HepG2 (cell line): ENCODE measurements around the gene ZCCHC17. TPM values are rescaled to one million over a fixed set of nuclear protein-coding genes. Genes with fewer than 3 reads are reported as not detected.

Source experiments
- ATAC-seq: fragments of 200-7000 bp; cut with Tn5 transposase; 3 replicates; pipeline ENCODE4 v1.9.1; 2020; ENCODE audit warnings: mild to moderate bottlenecking, moderate library complexity
- BruUV-seq: library from RNA; stranded (reverse); fragments of 400-500 nt; replicated peaks from 2 replicates; lab custom pipeline; 2021; lab: Mats Ljungman, UMichigan
- CTCF ChIA-PET: fragments of 300-600 bp; formaldehyde crosslinking; extraction: SDS; loops from one replicate; lab custom pipeline; 2021; ENCODE audit warnings: low total read pairs, inconsistent platforms, low intra/inter-chr PET ratio; lab: Yijun Ruan, JAX
- POLR2A ChIA-PET: fragments of 350-600 bp; sonication (Branson Sonifier 250); formaldehyde crosslinking; loops from one replicate; lab custom pipeline; 2020; ENCODE audit warnings: antibody characterized with exemption, inconsistent platforms; lab: Yijun Ruan, JAX
- DNase-seq: peaks from one replicate; pipeline ENCODE4 v3.0.0-alpha.2; 2015; ENCODE audit warnings: low spot score
- FAIRE-seq: peaks from 3 replicates; lab custom pipeline; 2011; peaks lifted over from hg19 to GRCh38; lab: Jason Lieb, UNC
- H2AFZ ChIP-seq: one replicate; pipeline ENCODE4 v1.6.1; 2011; ENCODE audit warnings: low read length, inconsistent platforms
- H3K27ac ChIP-seq: fragments of 300-600 bp; 3 replicates; pipeline ENCODE4 v1.8.0; 2011; ENCODE audit warnings: mixed run types, mild to moderate bottlenecking, mixed read lengths, low read length, inconsistent platforms; ENCODE audit not compliant: insufficient read depth; ENCODE audit errors: extremely low read length
- H3K27me3 ChIP-seq, 2 experiments: fragments of 200-600 bp in 1 of 2; 2 replicates in 1 of 2; 3 replicates in 1 of 2; pipeline versions ENCODE4 v1.6.0 to v1.8.0; 2011; ENCODE audit warnings: low read length in 2 of 2, mild to moderate bottlenecking in 2 of 2, moderate library complexity in 2 of 2, inconsistent platforms in 1 of 2; ENCODE audit not compliant: insufficient read depth in 2 of 2, control insufficient read depth in 1 of 2
- H3K36me3 ChIP-seq, 2 experiments: fragments of 200-600 bp in 1 of 2; replicated peaks in 1 of 2; 2 replicates in 1 of 2; 3 replicates in 1 of 2; pipeline versions ENCODE4 v1.5.1 to v1.8.0; 2011; ENCODE audit warnings: low read length in 2 of 2, inconsistent platforms in 1 of 2; ENCODE audit not compliant: insufficient read depth in 2 of 2, control insufficient read depth in 1 of 2
- H3K4me1 ChIP-seq: 2 replicates; pipeline ENCODE4 v1.5.1; 2012; ENCODE audit warnings: low read length, inconsistent platforms; ENCODE audit not compliant: insufficient read depth
- H3K4me2 ChIP-seq: 2 replicates; pipeline ENCODE4 v1.6.0; 2011; ENCODE audit warnings: low read depth, low read length, inconsistent platforms
- H3K4me3 ChIP-seq, 3 experiments: fragments of 200-600 bp in 1 of 3; sonication (generic), shearing (Covaris generic) in 1 of 3; replicated peaks in 1 of 3; 2 replicates each; pipeline ENCODE4 v1.5.1; 2011 to 2016; ENCODE audit warnings: low read length in 3 of 3, inconsistent platforms in 2 of 3, low read depth in 2 of 3, mild to moderate bottlenecking in 2 of 3, control low read depth in 1 of 3, mixed read lengths in 1 of 3; ENCODE audit not compliant: insufficient read depth in 1 of 3
- H3K79me2 ChIP-seq: one replicate; pipeline ENCODE4 v1.6.1; 2011; ENCODE audit warnings: low read length, inconsistent platforms; ENCODE audit not compliant: insufficient read depth
- H3K9ac ChIP-seq: 2 replicates; pipeline ENCODE4 v1.6.0; 2011; ENCODE audit warnings: mild to moderate bottlenecking, low read depth, low read length, inconsistent platforms; ENCODE audit not compliant: insufficient read depth
- H3K9me3 ChIP-seq: 2 replicates; pipeline ENCODE4 v1.5.1; 2012; ENCODE audit warnings: mild to moderate bottlenecking, low read length
- H4K20me1 ChIP-seq: 2 replicates; pipeline ENCODE4 v1.6.0; 2011; ENCODE audit warnings: inconsistent platforms, mild to moderate bottlenecking, low read length, moderate library complexity; ENCODE audit not compliant: insufficient read depth
- AKNA ChIP-seq: sonication (generic); formaldehyde crosslinking; IDR thresholded peaks from 2 replicates; pipeline ENCODE4 v1.4.0; 2020; ENCODE audit warnings: missing genetic modification reagents, borderline replicate concordance
- ATAD3A ChIP-seq: sonication (generic); formaldehyde crosslinking; IDR thresholded peaks from 2 replicates; pipeline ENCODE4 v1.4.0; 2020; ENCODE audit warnings: missing genetic modification reagents
- CENPBD1 ChIP-seq: sonication (generic); formaldehyde crosslinking; IDR thresholded peaks from 2 replicates; pipeline ENCODE4 v1.8.0; 2022; ENCODE audit warnings: missing genetic modification reagents, low read depth, mild to moderate bottlenecking, borderline replicate concordance
- MIXL1 ChIP-seq: IDR thresholded peaks from 2 replicates; pipeline ENCODE4 v1.6.1; 2016
- ZFP1 ChIP-seq: IDR thresholded peaks from 2 replicates; pipeline ENCODE4 v1.6.1; 2016
- ZFYVE20 ChIP-seq: sonication (generic); formaldehyde crosslinking; IDR thresholded peaks from 2 replicates; pipeline ENCODE4 v1.8.0; 2023; ENCODE audit warnings: low read depth, mild to moderate bottlenecking, moderate library complexity, missing genetic modification reagents, borderline replicate concordance
- ZNF253 ChIP-seq: sonication (generic); formaldehyde crosslinking; IDR thresholded peaks from 2 replicates; pipeline ENCODE4 v1.8.0; 2022; ENCODE audit warnings: mild to moderate bottlenecking, missing genetic modification reagents, borderline replicate concordance
- ZNF557 ChIP-seq: sonication (generic); formaldehyde crosslinking; IDR thresholded peaks from 2 replicates; pipeline ENCODE4 v1.4.0; 2020; ENCODE audit warnings: missing genetic modification reagents
- ZNF713 ChIP-seq: sonication (generic); formaldehyde crosslinking; IDR thresholded peaks from 2 replicates; pipeline ENCODE4 v1.4.0; 2020; ENCODE audit warnings: mild to moderate bottlenecking, missing genetic modification reagents
- ZNF75D ChIP-seq: sonication (generic); formaldehyde crosslinking; IDR thresholded peaks from 2 replicates; pipeline ENCODE4 v1.8.1; 2023; ENCODE audit warnings: missing genetic modification reagents, mild to moderate bottlenecking, borderline replicate concordance
- ZNF781 ChIP-seq: sonication (generic); formaldehyde crosslinking; IDR thresholded peaks from 2 replicates; pipeline ENCODE4 v1.5.1; 2020; ENCODE audit warnings: borderline replicate concordance, mild to moderate bottlenecking, missing genetic modification reagents; ENCODE audit errors: not compliant biosample characterization
- WGBS: methylation state at CpG from one replicate; pipeline ENCODE4 v1.1.6; 2017; ENCODE audit warnings: low lambda C conversion rate; 5-methylcytosine and 5-hydroxymethylcytosine counted together
- in situ Hi-C: cut with HindIII; loops from 2 replicates; pipeline ENCODE4 v1.10.0; 2017; ENCODE audit warnings: low pct_unique_long_range_greater_than_20kb; ENCODE audit not compliant: extremely low pct_ligation_motif_present
- intact Hi-C: fragments of 100-400 bp; cut with micrococcal nuclease; formaldehyde crosslinking; loops from one replicate; pipeline ENCODE4 v1.10.0; 2022; ENCODE audit not compliant: unreplicated experiment
- polyA plus RNA-seq, 8 experiments: library from polyadenylated mRNA; depleted of rRNA in 3 of 8; stranded (reverse) in 7 of 8; unstranded in 1 of 8; fragments of >200 nt; fragmentation: Illumina TruSeq in 4 of 8; extraction: Trizol in 4 of 8; gene quantifications; 2 replicates each; pipeline versions ENCODE4 v1.2.1 to v1.2.3, GENCODE V29; 2011 to 2016; ENCODE audit warnings: low read depth in 4 of 8, missing spikeins in 1 of 8, mixed read lengths in 1 of 8; ENCODE audit not compliant: insufficient read depth in 1 of 8
- total RNA-seq, 5 experiments: library from RNA; depleted of rRNA; stranded (reverse); fragments of >200 nt; fragmentation: Illumina TruSeq; extraction: Trizol; gene quantifications; 2 replicates each; pipeline ENCODE4 v1.2.3, GENCODE V29; 2016; ENCODE audit warnings: low read depth in 1 of 5
- TF ChIP-seq, protein P1 (sequence below), 2 experiments: sonication (generic) in 1 of 2; formaldehyde crosslinking in 1 of 2; IDR thresholded peaks; 2 replicates each; pipeline versions ENCODE4 v1.4.0 to v1.6.1; 2016 to 2020; ENCODE audit warnings: borderline replicate concordance in 1 of 2, low read depth in 1 of 2, mild to moderate bottlenecking in 1 of 2, missing genetic modification reagents in 1 of 2

Gene ZCCHC17
- total and polyA plus RNA-seq, 2 of the 13 experiments (the other 11 are each of a cell fraction or from before 2014, with no cell fraction given): 20.5 to 53.0 TPM

- TF ChIP-seq ZFYVE20 (CRISPR knock-in tag): no peak
- no peak for TF ChIP-seq ATAD3A (CRISPR knock-in tag)
- no peak for TF ChIP-seq MIXL1
- no peak for TF ChIP-seq ZFP1 (CRISPR knock-in tag)
- no peak for TF ChIP-seq AKNA (CRISPR knock-in tag)
These were observed 96.6 kb downstream of the ZCCHC17 start (continued) for GRCh38 chr1:31393463-31393862.

GRCh38 chr1:31394584-31395193 lies 97.9 kb downstream of the ZCCHC17 start:
- BruUV-seq: no TSS peak
- peak overlapping the region; percentile 55; the same call in 1 of the 2 replicates for H3K9ac ChIP-seq
- peak overlapping the region; percentile 97 for H3K4me2 ChIP-seq
- no peaks in the 10 kb centered on the region for H3K9me3 ChIP-seq
- H3K36me3 ChIP-seq: no peaks in the 10 kb centered on the region
- POLR2A ChIA-PET: interaction anchor here (0.6 to 1.3 kb wide), 6 partner anchors 11 to 154 kb away, joined by 3 to 7 read pairs (median 4); partner anchors contain the start of gene FABP3
- no peak overlapping the region for H3K27ac ChIP-seq
- no peaks in the 10 kb centered on the region for H4K20me1 ChIP-seq
- CTCF ChIA-PET: interaction anchor here (1.1 to 5.4 kb wide), 4 partner anchors 23 to 170 kb away, joined by 3 to 95 read pairs (median 12); no protein-coding TSS in a partner anchor
- DNase-seq (peak; percentile 57), ATAC-seq (peak; percentile 94), FAIRE-seq (peak; percentile 47)
- under 1% methylated on average over 12 of the region's 36 CpGs for WGBS
- peak overlapping the region; percentile 91 for H2AFZ ChIP-seq
- in situ Hi-C loops: loop anchor here (5.0 kb wide), 2 partner anchors 33 to 158 kb away; no protein-coding TSS in a partner anchor
- H3K4me1 ChIP-seq: peaks cover 55% of the 10 kb centered on the region
- intact Hi-C loops: loop anchor here (1.0 kb wide), 2 partner anchors 28 to 155 kb away; no protein-coding TSS in a partner anchor
- H3K27me3 ChIP-seq: peaks cover 2 to 11% of the 10 kb centered on the region in 2 experiments; a peak in 4 of 5 replicates
- H3K4me3 ChIP-seq: peak overlapping the region; percentile 2 to 70 (median 12); a peak in 4 of 6 replicates
- H3K79me2 ChIP-seq: no peaks in the 10 kb centered on the region
- TF ChIP-seq ZNF253 (no peak), ZNF75D (no peak), ZNF713 (CRISPR knock-in tag) (no peak; the same call in none of the 2 replicates), ZNF557 (CRISPR knock-in tag) (no peak), CENPBD1 (CRISPR knock-in tag) (no peak), ZNF781 (CRISPR knock-in tag) (no peak)
- TF ChIP-seq, protein P1, sequence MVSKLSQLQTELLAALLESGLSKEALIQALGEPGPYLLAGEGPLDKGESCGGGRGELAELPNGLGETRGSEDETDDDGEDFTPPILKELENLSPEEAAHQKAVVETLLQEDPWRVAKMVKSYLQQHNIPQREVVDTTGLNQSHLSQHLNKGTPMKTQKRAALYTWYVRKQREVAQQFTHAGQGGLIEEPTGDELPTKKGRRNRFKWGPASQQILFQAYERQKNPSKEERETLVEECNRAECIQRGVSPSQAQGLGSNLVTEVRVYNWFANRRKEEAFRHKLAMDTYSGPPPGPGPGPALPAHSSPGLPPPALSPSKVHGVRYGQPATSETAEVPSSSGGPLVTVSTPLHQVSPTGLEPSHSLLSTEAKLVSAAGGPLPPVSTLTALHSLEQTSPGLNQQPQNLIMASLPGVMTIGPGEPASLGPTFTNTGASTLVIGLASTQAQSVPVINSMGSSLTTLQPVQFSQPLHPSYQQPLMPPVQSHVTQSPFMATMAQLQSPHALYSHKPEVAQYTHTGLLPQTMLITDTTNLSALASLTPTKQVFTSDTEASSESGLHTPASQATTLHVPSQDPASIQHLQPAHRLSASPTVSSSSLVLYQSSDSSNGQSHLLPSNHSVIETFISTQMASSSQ (IDR thresholded peaks at IDR 0.05; ENCODE audit: low read depth): no peak
- TF ChIP-seq, protein P1 (CRISPR knock-in tag; IDR thresholded peaks at IDR 0.05; ENCODE audit: borderline replicate concordance): no peak
